ENCODE results near the gene MYL11.

DNA sequence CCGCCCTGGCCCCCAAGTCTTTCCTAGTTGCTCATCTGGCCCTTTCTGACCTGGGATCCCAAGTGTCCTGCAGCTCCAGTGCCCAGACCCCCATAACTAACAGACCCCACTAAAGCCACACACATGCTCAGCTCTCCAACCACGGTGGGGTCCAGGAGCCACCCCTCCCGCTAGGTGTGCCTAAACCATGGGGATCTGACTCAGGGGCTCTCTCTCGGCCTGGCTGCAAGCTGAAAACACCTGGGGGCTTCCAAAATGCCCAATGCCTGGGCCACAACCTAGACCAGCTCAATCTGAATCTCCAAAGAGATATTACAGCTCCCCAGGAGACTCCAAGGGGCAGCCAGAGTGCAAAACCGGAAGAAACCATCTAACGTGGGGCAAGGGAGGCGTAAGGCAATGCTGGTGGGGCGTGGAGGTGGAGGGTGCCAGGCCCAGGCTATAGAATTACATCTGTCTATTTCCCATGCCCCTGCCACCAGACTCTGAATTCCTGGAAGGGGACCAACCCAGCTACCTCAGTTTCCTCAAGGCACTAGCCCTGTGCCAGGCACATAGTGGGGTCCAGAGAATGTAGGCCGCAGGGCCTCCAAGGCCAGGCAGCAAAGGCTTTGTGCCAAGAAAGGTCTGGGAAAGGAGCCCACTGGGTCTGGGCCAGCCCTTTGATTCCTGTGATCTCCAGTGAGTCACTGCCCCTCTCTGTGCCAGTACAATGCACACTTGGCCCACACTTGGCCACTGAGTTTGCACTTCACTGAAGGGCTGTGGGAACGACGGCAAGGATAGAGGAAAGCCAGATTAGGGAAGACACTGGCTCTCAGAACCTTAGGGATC lies 22.8 kb upstream of the MYL11 start:
- TF ChIP-seq, protein P1, sequence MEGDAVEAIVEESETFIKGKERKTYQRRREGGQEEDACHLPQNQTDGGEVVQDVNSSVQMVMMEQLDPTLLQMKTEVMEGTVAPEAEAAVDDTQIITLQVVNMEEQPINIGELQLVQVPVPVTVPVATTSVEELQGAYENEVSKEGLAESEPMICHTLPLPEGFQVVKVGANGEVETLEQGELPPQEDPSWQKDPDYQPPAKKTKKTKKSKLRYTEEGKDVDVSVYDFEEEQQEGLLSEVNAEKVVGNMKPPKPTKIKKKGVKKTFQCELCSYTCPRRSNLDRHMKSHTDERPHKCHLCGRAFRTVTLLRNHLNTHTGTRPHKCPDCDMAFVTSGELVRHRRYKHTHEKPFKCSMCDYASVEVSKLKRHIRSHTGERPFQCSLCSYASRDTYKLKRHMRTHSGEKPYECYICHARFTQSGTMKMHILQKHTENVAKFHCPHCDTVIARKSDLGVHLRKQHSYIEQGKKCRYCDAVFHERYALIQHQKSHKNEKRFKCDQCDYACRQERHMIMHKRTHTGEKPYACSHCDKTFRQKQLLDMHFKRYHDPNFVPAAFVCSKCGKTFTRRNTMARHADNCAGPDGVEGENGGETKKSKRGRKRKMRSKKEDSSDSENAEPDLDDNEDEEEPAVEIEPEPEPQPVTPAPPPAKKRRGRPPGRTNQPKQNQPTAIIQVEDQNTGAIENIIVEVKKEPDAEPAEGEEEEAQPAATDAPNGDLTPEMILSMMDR (IDR thresholded peaks at IDR 0.05) = no peak
- no peak for TF ChIP-seq POLR2A (IDR thresholded peaks at IDR 0.05)

Measured in Peyer's patch (tissue), 4 donors.